ENCODE data around the gene TSPAN33.
"Not testable (repeated sequence)": the region's sequence is repeated elsewhere in the genome, so short reads cannot be mapped to it uniquely, and the experiment has no call there.

Gene TSPAN33

DNA sequence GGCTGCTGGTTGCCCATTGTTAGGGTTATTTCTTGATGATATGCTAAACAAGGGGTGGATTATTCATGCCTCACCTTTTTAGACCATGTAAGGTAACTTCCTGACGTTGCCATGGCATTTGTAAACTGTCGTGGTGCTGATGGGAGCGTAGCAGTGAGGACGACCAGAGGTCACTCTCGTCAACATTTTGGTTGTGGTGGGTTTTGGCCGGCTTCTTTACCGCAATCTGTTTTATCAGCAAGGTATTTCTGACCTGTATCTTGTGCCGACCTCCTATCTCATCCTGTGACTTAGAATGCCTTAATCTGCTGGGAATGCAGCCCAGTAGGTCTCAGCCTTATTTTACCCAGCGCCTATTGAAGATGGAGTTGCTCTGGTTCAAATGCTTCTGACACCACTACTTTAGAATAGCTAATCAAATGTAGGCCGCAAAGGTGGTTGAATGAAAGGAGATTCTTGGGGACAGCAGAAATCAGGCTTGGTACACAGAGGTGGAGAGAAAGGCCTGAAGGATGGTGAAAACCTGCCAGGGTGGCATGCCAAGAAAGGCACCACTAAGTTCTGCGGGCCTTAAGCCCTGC lies 26.0 kb downstream of the TSPAN33 start:
- DNase-seq: no peak

DNA sequence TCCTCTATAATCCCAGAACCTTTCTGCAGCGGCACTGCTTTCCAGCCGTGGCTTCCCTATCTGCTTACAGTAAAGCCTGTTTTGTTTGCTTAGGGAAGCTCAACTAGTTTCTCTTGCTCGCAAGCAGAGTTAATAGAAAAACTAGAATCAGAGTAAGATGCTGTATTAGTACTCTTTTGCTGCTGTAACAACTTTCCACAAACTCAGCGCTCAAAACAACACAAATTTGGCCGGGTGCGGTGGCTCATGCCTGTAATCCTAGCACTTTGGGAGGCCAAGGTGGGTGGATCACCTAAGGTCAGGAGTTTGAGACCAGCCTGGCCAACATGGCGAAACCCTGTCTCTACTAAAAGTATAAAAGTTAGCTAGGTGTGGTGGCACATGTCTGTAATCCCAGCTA lies 29.4 kb downstream of the TSPAN33 start:
- DNase-seq: not testable (repeated sequence)

DNA sequence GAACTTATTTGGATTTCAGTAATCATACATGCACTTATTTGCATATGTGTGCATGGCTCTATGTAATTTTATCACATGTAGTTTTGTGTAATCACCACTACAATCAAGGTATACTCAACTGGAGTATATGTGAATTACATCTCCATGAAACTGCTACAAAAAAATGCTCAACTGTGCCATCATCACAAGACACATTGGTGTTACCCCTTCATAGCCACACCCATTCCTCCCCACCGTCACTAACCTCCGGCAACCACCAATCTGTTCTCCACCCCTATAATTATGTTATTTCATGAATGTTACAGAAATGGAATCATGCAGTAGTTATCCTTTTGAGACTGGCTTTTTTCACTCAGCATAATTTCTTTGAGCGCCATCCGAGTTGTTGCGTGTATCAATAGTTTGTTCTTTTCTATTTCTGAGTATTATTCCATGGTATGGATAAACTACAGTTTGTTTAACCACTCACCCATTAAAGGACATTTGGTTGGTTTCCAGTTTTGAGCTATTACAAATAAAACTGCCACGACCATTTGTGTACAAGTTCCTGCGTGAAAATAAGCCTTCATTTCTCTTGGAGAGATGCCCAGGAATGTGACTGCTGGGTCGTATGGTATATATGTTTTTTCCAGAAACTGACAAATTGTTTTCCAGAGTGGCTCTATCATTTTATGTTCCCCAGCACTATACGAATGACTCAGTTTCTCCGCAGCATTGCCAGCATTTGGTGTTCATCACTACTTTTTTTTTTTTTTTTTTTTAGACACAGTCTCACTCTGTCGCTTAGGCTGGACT lies 32.6 kb downstream of the TSPAN33 start:
- no peak for DNase-seq

DNA sequence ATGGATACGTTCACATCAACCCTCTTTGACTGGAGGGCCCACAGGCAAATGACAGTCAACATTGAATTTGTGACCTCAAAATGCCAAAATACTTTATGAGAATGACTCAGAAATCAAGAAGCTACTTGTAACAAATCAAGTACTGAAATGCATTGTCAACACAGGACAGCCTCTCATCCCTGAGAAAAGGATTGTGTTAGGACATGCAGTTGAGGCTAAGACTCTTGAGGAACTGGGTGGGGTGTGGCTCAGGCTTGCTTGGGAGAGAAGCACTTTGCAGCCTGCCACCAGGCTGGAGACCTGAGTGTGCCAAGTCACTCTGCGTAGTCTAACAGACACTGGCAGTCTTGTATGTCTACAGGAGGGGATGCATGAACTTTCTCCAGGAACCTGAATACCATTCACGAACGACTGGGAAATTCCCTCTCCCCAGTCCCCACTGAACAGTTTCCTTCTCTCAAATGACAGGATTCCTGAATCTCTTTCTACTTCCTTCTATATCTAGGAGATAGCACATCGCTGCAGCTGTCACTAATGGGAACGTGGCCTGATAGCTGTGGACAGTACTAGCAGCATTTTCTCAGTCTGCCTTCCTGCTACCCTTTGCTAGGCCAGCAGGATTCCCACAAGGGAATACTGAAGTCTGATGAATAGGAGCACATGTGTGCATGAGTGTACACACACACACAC lies 40.6 kb downstream of the TSPAN33 start:
- DNase-seq: no peak

DNA sequence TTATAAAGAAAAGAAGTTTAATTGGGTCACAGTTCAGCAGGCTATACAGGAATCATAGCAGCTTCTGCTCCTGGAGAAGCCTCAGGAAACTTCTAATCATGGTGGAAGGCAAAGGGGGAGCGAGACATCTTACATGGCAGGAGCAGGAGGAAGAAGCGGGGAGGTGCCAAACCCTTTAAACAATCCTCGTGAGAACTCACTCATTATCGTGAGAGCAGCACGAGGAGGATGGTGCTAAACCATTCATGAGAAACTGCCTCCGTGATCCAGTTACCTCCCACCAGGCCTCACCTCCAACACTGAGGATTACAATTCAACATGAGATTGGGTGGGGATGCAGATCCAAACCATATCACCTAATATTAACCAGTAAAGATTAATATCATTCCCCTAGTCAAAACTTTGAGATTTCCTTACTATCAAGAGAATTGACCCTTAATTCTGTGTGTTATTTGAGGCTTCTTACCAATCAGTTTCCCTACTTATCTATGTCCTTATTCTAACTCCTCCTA lies 42.3 kb downstream of the TSPAN33 start:
- DNase-seq: no peak

DNA sequence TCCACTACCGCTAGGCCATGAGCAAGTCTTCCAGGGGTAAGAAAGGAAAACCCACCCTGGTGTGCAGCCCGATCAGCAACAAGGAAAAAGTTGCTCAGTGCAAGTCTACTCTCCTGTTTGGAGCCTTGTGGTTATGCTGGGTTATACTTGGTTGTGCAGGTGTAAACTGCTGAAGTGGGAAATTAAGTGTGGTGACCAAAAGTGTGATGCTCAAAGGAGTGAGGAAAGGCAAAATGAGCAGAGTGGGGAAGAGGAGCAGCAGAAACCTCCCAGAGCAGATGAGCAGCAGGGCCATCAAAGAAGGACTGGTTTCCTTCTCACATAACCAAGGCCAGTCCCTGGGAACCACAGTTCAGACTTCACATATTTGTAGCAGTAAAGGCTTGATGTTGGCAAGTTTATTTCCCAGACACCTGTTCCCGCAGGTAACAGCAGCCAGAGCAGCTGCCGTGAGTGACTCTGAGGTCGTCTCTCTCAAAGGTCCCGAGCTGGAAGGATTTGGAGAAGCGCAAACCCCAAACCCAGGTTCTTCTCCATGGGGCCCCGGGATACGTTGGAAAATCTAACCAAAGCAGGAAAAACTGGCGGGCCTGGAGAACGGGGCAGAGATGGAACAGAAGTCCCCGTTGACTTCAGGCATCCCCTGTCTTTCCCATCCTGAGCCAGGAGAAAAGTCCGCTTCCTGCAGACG lies 43.3 kb downstream of the TSPAN33 start:
- DNase-seq: no peak

DNA sequence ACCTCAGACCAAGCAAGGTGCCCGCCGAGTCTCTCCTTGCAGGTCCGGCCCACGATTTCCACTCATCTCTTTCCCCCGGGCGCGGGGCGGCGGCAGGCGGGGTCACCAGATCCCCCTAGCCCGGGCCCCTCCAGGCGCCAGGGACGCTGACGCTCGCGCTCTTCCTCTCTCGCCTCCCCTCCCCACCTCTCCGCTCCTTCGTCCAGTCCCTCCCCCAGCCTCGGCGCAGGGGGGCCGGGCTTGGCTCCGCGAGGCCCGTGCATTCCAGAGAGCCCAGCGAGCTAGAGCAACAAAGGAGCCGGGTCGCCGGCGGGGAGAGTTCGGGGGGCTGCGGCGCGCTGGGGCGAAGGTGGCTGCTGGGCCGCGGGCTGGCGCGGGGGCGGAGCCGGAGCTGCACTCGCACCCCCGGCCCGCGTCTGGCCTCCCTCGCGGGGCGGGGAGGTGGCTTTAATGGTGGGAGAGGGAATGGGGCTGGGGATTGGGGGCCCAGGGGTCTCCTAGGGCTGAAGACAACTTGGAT lies 43.9 kb downstream of the TSPAN33 start, which contains the start of gene SMO:
SMO (plus strand) TSS at position 262 of the 520 bp plus-strand sequence. CDS start 519 bp downstream, outside the sequence.
- no peak for DNase-seq

DNA sequence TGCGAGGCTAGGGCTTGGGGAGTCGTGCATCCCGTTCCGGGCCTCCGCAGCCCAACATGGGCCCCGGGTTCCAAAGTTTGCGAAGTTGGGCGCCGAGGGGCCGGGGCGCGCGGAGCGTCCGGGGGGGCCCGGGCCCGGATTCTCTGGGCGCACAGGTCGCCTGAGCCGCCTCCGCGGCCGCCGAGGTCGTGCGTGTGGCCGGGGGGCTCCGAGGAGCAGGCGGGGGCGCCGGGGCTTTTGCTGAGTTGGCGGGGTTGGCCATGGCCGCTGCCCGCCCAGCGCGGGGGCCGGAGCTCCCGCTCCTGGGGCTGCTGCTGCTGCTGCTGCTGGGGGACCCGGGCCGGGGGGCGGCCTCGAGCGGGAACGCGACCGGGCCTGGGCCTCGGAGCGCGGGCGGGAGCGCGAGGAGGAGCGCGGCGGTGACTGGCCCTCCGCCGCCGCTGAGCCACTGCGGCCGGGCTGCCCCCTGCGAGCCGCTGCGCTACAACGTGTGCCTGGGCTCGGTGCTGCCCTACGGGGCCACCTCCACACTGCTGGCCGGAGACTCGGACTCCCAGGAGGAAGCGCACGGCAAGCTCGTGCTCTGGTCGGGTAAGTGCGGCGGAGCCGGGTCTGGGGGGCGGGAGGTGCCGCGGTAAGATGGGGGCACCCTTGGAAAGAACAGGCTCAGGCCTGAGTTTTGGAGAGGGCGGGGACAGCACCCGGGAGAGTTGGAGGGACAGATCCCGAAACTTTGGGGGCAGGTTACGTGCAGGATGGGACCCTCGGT lies 44.6 kb downstream of the TSPAN33 start:
- no peak for DNase-seq

DNA sequence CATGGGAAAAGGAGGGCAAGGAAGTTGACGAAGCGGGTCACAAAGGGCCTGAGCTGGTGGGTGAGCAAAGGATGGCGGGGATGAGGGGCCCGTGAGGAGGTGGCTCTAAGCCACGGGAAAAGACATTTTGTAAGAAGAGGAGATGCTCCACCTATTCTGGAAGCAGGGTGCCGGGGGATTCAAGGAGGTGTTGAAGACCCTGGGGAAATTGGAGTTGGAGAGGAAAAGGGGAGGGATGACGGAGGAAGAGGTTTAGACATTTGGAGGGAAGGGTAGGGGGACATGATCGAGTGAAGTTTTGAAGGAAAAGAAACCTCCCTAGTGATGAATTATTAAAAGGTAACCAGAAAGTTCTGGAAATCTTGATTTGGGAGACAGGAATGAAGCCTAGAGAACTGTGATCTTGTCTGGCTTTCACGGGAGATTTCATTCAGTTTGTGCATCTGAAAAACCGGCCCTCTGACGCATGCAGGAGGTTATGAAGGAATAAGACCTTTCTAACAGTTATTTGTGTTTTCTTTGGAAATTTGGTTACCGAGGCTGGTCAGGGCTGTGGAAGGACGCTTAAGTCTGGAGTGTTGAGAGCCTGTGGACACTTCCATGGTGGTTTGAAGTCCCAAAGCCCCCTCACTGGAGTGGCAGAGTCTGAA lies 45.3 kb downstream of the TSPAN33 start:
- DNase-seq: no peak

DNA sequence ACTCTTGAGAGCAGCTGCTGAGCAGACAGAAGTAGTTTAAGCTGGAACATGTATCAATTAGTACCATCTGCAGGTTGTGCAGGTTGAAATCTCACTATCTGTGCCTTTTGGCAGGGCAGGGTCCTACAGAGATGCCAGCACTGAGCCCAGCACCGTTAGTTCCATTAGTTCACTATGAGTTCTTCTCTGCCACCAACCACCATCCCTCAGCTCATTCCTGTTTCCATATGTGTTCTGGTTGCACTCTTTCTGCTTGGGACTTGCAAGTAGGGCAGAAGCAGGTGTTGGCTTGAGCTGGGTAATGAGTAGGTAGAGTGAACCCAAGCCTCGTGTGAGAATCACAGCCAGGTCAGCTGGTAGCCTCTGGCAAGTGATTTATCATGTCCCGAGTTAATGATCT lies 46.8 kb downstream of the TSPAN33 start:
- DNase-seq: no peak

DNA sequence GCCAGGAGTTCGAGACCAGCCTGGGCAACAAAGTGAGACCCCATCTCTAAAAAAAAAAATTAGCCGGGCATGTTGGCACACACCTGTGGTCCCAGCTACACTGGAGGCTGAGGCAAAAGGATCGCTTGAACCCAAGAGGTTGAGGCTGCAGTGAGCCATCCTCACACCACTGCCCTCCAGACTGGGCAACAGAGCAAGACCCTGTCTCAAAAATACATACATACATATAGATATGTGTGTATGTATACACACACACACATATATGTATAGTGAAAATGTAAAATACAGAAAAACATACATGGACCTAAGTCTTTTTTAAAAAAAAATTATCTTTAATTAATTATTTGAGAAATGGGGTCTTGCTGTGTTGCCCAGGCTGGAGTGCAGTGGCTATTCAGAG lies 49.4 kb downstream of the TSPAN33 start:
- no peak for DNase-seq

DNA sequence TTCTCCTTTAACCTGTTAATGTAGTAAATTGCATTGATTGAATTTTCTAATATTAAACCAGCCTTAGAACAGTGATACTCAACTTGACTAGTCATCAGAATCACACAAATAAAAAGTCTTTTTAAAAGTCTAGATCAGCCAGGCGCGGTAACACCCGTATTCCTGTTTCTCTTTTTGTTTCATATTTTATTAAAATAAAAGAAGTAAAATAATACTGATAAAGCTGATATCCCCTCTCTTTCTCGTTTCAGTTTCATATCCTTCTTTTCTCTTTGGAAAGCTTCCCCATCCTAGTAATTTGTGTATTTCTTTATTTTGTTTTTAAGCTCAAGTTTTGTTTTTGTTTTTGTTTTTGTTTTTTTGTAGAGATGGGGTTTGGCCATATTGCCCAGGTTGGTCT lies 53.3 kb downstream of the TSPAN33 start:
- DNase-seq: no peak

DNA sequence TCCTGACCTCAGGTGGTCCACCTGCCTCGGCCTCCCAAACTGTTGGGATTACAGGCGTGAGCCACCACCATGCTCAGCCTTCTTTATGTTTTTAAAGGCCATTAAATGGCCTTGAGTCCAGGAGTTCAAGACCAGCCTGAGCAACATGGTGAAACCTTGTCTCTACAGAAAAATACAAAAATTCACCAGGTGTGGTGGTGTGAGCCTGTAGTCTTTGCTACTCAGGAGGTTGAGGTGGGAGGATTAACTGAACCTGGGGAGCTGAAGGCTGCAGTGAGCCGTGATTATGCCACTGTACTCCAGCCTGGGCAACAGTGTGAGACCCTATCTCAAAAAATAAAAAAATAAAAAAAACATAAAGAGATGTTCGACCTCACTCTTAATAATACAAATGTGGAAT lies 54.9 kb downstream of the TSPAN33 start:
- DNase-seq: no peak

DNA sequence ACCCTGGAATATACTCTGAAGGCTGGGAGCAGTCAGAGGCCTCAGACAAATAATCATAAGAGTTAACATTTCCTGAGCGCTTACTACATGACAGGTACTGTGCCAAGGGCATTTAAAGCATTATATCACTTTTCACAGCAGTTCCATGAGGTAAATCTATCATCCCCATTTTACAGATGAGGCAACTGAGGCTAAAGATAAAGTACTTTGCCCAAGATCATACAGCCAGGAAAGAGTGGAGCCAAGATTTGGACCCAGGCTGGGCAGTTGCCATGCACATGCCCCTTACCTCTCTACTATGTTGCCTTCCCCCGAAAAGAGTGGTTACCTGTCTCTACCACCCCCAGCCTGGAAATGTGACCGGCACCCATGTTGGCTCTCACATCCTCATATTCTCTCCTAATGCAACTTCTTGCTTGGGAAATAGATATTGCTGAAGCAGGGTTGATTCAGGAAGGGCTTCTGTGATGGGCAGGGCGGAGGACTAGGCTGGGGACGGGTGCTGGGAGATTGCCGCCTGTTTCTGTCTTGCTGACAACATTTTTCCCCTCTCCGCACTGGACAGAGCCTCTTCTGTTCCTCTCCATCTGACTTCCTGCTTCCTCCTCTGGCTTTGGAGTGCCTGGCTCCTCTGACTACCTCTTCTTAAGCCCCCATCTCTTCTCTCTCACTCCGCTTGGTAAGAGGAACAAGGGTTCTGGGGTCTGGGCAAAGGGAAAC lies 57.7 kb downstream of the TSPAN33 start:
- no peak for DNase-seq

DNA sequence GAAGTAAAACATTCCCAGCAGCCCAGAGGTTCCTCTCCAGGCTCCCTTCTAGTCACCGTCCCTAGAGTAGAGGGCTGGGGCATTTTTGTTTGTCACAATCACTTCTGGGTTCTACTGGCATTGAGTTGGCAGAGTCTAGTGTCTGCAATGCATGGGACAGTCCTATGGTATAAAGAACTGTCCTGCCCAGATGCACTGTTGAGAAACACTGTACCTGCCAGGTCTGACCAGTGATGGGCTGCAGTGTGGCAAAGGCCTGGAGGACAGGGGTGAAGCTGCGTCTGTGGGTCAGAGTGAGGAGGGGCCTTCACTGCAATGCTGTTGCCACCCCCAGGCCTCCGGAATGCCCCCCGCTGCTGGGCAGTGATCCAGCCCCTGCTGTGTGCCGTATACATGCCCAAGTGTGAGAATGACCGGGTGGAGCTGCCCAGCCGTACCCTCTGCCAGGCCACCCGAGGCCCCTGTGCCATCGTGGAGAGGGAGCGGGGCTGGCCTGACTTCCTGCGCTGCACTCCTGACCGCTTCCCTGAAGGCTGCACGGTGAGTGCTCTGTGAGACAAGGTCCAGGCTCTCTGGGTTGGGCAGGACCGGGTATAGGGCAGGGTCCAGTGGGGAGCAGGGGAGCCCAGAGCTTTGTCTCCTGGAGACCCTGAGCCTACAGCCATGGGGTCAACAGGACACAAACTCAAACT lies 58.7 kb downstream of the TSPAN33 start:
- no peak for DNase-seq

DNA sequence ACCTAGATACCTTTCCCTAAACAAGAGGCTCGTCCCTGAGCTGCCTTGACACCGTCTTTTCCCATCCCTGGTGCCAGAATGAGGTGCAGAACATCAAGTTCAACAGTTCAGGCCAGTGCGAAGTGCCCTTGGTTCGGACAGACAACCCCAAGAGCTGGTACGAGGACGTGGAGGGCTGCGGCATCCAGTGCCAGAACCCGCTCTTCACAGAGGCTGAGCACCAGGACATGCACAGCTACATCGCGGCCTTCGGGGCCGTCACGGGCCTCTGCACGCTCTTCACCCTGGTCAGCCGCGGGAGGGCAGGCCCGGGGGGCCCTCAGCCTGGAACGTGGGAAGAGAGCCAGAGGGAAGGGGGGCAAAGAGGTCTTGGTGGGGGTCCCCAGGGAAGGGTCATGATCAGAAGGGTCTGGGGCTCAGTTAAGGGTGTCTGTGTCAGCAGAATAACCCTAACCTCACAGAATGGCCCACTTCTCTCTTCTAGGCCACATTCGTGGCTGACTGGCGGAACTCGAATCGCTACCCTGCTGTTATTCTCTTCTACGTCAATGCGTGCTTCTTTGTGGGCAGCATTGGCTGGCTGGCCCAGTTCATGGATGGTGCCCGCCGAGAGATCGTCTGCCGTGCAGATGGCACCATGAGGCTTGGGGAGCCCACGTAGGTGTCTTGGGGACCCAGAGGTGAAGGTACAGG lies 60.8 kb downstream of the TSPAN33 start:
- DNase-seq: no peak

DNA sequence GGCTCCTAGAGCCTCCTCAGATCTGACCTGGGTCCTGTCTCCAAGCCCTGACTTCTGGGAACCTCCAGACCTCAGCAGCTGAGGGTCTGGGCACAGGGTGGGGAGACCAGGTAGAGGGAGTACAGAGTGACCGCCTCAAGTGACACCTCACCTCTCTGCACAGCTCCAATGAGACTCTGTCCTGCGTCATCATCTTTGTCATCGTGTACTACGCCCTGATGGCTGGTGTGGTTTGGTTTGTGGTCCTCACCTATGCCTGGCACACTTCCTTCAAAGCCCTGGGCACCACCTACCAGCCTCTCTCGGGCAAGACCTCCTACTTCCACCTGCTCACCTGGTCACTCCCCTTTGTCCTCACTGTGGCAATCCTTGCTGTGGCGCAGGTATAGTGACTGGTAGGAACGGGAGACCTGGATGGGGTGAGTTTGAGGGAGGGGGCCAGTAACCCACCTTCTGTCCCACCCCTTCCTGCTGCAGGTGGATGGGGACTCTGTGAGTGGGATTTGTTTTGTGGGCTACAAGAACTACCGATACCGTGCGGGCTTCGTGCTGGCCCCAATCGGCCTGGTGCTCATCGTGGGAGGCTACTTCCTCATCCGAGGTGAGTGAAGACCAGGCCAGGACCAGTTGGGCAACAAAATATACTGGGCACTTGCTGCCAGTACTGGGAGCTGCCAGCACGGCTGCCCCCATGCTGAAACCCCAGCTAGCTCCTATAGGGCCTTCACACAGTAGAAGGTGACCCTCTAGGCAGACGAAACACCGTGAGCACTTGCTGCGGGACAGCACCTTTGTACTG lies 61.7 kb downstream of the TSPAN33 start:
- no peak for DNase-seq

DNA sequence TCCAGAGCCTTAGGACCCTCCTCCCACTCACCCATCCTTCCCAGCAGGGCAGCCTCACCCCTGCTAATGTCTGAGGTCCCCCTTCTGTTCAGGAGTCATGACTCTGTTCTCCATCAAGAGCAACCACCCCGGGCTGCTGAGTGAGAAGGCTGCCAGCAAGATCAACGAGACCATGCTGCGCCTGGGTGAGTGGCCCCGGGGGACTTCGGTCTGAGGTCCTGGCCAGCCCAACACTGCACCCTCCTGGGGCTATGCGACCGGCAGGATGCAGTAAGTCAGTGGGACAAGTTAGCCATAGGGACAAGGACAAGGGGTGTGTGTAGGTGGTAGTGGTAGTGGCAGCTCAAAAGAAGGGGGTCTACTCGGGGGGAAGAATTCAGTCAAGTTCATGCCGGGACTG lies 64.2 kb downstream of the TSPAN33 start:
- DNase-seq: no peak

Measured in NCI-H2029 treated with DMSO at 0.1 percent for 48 hours (cell line).